ENCODE measurements around the gene ROBO1. TPM values are rescaled to one million over a fixed set of nuclear protein-coding genes. Genes with fewer than 3 reads are reported as not detected.

The ROBO1 gene
- polyA plus RNA-seq, 1 donor (not counting 4 experiments of a cell fraction or from before 2014, with no cell fraction given): 27.1 TPM

DNA sequence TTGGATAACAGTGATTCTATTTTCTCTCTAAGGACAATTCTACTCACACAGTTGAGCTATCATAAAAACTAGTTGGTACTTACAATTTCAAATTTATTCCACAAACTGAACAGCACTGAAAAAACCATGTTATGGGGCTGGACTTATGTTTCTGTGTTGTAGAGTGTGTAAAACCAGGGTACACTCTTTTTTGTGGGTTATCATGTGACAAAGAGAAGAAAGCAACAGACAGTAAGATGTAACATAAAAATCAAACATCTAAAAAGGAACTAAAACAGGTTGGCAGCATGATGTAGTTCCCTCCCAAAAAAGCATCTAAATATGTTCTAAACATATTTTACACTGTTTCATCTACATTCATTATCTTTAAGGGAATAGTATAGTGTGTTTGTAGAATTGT is 757.9 kb downstream of the ROBO1 start:
- H3K4me3 ChIP-seq (ENCODE audit: control insufficient read depth in 2 of 3, extremely low read depth in 1 of 3, insufficient read depth in 2 of 3, low read depth in 1 of 3, low read length in 3 of 3): no peak overlapping the region
- H3K9me1 ChIP-seq (ENCODE audit: control insufficient read depth, extremely low read depth, insufficient read depth, low read length): no peaks in the 10 kb centered on the region
- peaks cover 3% of the 10 kb centered on the region for H3K4me1 ChIP-seq (ENCODE audit: control insufficient read depth, extremely low read depth, insufficient read depth, low read length)
- H3K27ac ChIP-seq (ENCODE audit: control insufficient read depth, insufficient read depth, low read length): no peak overlapping the region
- no peak for DNase-seq (ENCODE audit: low read depth, low spot score)
- H3K9me3 ChIP-seq (ENCODE audit: control insufficient read depth, low read depth, low read length): no peaks in the 10 kb centered on the region
- dilution Hi-C loops (cut with MboI; ENCODE audit: extremely low pct_ligation_motif_present, low sequenced_read_pairs): no loop called here
- no peaks in the 10 kb centered on the region for H3K27me3 ChIP-seq (ENCODE audit: control insufficient read depth, extremely low read depth, insufficient read depth, low read length)
- H4K20me1 ChIP-seq (ENCODE audit: control insufficient read depth, extremely low read depth, insufficient read depth, low read length): no peaks in the 10 kb centered on the region
- peaks cover 69% of the 10 kb centered on the region for H3K79me2 ChIP-seq (ENCODE audit: control insufficient read depth, insufficient read depth, low read length)
- no peak overlapping the region for H3K4me2 ChIP-seq (ENCODE audit: control insufficient read depth, extremely low read depth, insufficient read depth, low read depth, low read length)
- TF ChIP-seq, protein P1, sequence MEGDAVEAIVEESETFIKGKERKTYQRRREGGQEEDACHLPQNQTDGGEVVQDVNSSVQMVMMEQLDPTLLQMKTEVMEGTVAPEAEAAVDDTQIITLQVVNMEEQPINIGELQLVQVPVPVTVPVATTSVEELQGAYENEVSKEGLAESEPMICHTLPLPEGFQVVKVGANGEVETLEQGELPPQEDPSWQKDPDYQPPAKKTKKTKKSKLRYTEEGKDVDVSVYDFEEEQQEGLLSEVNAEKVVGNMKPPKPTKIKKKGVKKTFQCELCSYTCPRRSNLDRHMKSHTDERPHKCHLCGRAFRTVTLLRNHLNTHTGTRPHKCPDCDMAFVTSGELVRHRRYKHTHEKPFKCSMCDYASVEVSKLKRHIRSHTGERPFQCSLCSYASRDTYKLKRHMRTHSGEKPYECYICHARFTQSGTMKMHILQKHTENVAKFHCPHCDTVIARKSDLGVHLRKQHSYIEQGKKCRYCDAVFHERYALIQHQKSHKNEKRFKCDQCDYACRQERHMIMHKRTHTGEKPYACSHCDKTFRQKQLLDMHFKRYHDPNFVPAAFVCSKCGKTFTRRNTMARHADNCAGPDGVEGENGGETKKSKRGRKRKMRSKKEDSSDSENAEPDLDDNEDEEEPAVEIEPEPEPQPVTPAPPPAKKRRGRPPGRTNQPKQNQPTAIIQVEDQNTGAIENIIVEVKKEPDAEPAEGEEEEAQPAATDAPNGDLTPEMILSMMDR (optimal IDR thresholded peaks at IDR 0.05 in 1 of 3, IDR thresholded peaks at IDR 0.05 in 1 of 3, conservative IDR thresholded peaks at IDR 0.05 in 1 of 3; ENCODE audit: extremely low read depth in 1 of 3, insufficient read depth in 2 of 3, low read length in 3 of 3): no peak
- no peak for TF ChIP-seq EZH2 (IDR thresholded peaks at IDR 0.05; ENCODE audit: low read length)
- no peak overlapping the region for H3K9ac ChIP-seq (ENCODE audit: control insufficient read depth, extremely low read depth, insufficient read depth, low read length)
- no peak overlapping the region for H2AFZ ChIP-seq (ENCODE audit: control insufficient read depth, low read length)
- no peaks in the 10 kb centered on the region for H3K36me3 ChIP-seq (ENCODE audit: control insufficient read depth in 2 of 2, extremely low read depth in 1 of 2, insufficient read depth in 2 of 2, low read length in 2 of 2)
- FAIRE-seq: no peak

DNA sequence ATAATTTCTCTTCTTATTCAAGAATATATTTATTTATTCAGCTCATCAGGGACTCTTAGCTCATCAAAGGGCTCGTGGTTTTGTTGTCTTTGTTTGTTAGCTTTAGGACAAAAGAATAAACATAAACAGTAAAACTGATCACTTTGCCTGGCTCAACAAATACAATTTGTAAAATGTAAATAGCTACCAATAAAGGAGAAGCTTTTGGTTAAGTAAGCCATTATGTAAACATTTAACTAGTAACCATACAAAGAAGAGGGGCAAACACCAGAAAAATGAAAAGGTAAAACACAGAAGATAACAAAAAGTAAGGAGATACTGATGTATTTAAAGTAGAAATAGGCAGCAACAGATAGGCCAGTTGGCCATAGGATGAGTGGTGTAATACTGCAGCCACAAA is 761.7 kb downstream of the ROBO1 start:
- Histone ChIP-seq H3K27ac (ENCODE audit: control insufficient read depth, insufficient read depth, low read length) (no peak overlapping the region), H3K79me2 (ENCODE audit: control insufficient read depth, insufficient read depth, low read length) (peaks cover 62% of the 10 kb centered on the region), H3K9me3 (ENCODE audit: control insufficient read depth, low read depth, low read length) (no peaks in the 10 kb centered on the region), H2AFZ (ENCODE audit: control insufficient read depth, low read length) (no peak overlapping the region), H3K9me1 (ENCODE audit: control insufficient read depth, extremely low read depth, insufficient read depth, low read length) (no peaks in the 10 kb centered on the region), H3K9ac (ENCODE audit: control insufficient read depth, extremely low read depth, insufficient read depth, low read length) (no peak overlapping the region), H3K4me2 (ENCODE audit: control insufficient read depth, extremely low read depth, insufficient read depth, low read depth, low read length) (no peak overlapping the region), H3K36me3 (ENCODE audit: control insufficient read depth in 2 of 2, extremely low read depth in 1 of 2, insufficient read depth in 2 of 2, low read length in 2 of 2) (no peaks in the 10 kb centered on the region), H3K4me1 (ENCODE audit: control insufficient read depth, extremely low read depth, insufficient read depth, low read length) (no peaks in the 10 kb centered on the region), H3K4me3 (ENCODE audit: control insufficient read depth in 2 of 3, extremely low read depth in 1 of 3, insufficient read depth in 2 of 3, low read depth in 1 of 3, low read length in 3 of 3) (no peak overlapping the region), H3K27me3 (ENCODE audit: control insufficient read depth, extremely low read depth, insufficient read depth, low read length) (no peaks in the 10 kb centered on the region), H4K20me1 (ENCODE audit: control insufficient read depth, extremely low read depth, insufficient read depth, low read length) (no peaks in the 10 kb centered on the region)
- no peak for DNase-seq (ENCODE audit: low read depth, low spot score)
- TF ChIP-seq, protein P1 (optimal IDR thresholded peaks at IDR 0.05 in 1 of 3, IDR thresholded peaks at IDR 0.05 in 1 of 3, conservative IDR thresholded peaks at IDR 0.05 in 1 of 3; ENCODE audit: extremely low read depth in 1 of 3, insufficient read depth in 2 of 3, low read length in 3 of 3): no peak
- TF ChIP-seq EZH2 (IDR thresholded peaks at IDR 0.05; ENCODE audit: low read length): no peak
- dilution Hi-C loops (cut with MboI; ENCODE audit: extremely low pct_ligation_motif_present, low sequenced_read_pairs): no loop called here
- FAIRE-seq: no peak
